Ascending aorta (tissue), 2 donors: ENCODE data around the gene CAND2. TPM values are rescaled to one million over a fixed set of nuclear protein-coding genes. Genes with fewer than 3 reads are reported as not detected.
"Not testable (repeated sequence)": the region's sequence is repeated elsewhere in the genome, so short reads cannot be mapped to it uniquely, and the experiment has no call there.

Source experiments
- DNase-seq, 2 donors: peaks; one replicate each; pipeline ENCODE4 v3.0.0-alpha.2; 2019; ENCODE audit warnings: low spot score in 2 of 2
- H3K27ac ChIP-seq, 2 donors: fragments of 200-600 bp; sonication (generic); one replicate each; pipeline ENCODE4 v1.5.1; 2016 to 2017; ENCODE audit warnings: mild to moderate bottlenecking in 1 of 2
- H3K27me3 ChIP-seq: fragments of 200-600 bp; sonication (generic); one replicate; pipeline ENCODE4 v1.5.1; 2017
- H3K36me3 ChIP-seq, 2 donors: fragments of 200-600 bp; sonication (generic); one replicate each; pipeline ENCODE4 v1.5.1; 2016
- H3K4me1 ChIP-seq, 2 donors: fragments of 200-600 bp; sonication (generic); one replicate each; pipeline ENCODE4 v1.5.1; 2016 to 2017; ENCODE audit warnings: mild to moderate bottlenecking in 1 of 2
- H3K4me3 ChIP-seq, 2 donors: fragments of 200-600 bp; sonication (generic); one replicate each; pipeline ENCODE4 v1.5.1; 2016 to 2017; ENCODE audit warnings: mild to moderate bottlenecking in 1 of 2
- H3K9me3 ChIP-seq, 2 donors: fragments of 200-600 bp; sonication (generic); one replicate each; pipeline ENCODE4 v1.5.1; 2016
- CTCF ChIP-seq, 3 experiments: fragments of 200-600 bp in 2 of 3; fragments of 450-650 bp in 1 of 3; sonication (generic) in 2 of 3; IDR thresholded peaks; one replicate each; pipeline ENCODE4 v1.5.1; 2016 to 2019; ENCODE audit warnings: antibody characterized with exemption in 3 of 3, mild to moderate bottlenecking in 1 of 3, moderate library complexity in 1 of 3
- intact Hi-C: fragments of 100-400 bp; cut with DNase I; formaldehyde crosslinking; loops from one replicate; pipeline ENCODE4 v1.15.1; 2023
- total RNA-seq: library from RNA; depleted of rRNA; stranded (reverse); fragments of >200 nt; gene quantifications from one replicate; pipeline ENCODE4 v1.1.0, GENCODE V29; 2016

The CAND2 gene
- total RNA-seq, 1 donor from 2014 or later: 14.4 TPM

GRCh38 chr3:12877040-12877439 lies 80.6 kb downstream of the CAND2 start:
- Histone ChIP-seq H3K4me3 (no peak overlapping the region), H3K4me1 (peaks cover 0 to 5% of the 10 kb centered on the region in 2 donors), H3K36me3 (no peaks in the 10 kb centered on the region), H3K9me3 (no peaks in the 10 kb centered on the region), H3K27me3 (no peaks in the 10 kb centered on the region), H3K27ac (no peak overlapping the region)
- intact Hi-C loops: no loop called here
- TF ChIP-seq CTCF (IDR thresholded peaks at IDR 0.05): no peak
- DNase-seq: no peak

- Histone ChIP-seq H3K4me3 (no peak overlapping the region), H3K9me3 (no peaks in the 10 kb centered on the region), H3K4me1 (peaks cover 0 to 5% of the 10 kb centered on the region in 2 donors), H3K27ac (no peak overlapping the region), H3K27me3 (no peaks in the 10 kb centered on the region), H3K36me3 (no peaks in the 10 kb centered on the region)
- intact Hi-C loops: no loop called here
- TF ChIP-seq CTCF (IDR thresholded peaks at IDR 0.05): no peak
- DNase-seq: no peak
Measured at GRCh38 chr3:12878141-12878574, 81.7 kb downstream of the CAND2 start.

- H3K4me3 ChIP-seq, H3K27me3 ChIP-seq, H3K9me3 ChIP-seq, H3K4me1 ChIP-seq, H3K36me3 ChIP-seq, DNase-seq, H3K27ac ChIP-seq, intact Hi-C loops: not testable (repeated sequence)
Measured at GRCh38 chr3:12878758-12879157, 82.3 kb downstream of the CAND2 start.

- H3K36me3 ChIP-seq: no peaks in the 10 kb centered on the region
- no peaks in the 10 kb centered on the region for H3K9me3 ChIP-seq
- no peak overlapping the region for H3K27ac ChIP-seq
- intact Hi-C loops: no loop called here
- H3K4me3 ChIP-seq: no peak overlapping the region
- H3K27me3 ChIP-seq: no peaks in the 10 kb centered on the region
- peaks cover 3 to 10% of the 10 kb centered on the region in 2 donors for H3K4me1 ChIP-seq
- TF ChIP-seq CTCF (IDR thresholded peaks at IDR 0.05): no peak
- no peak for DNase-seq
Measured at GRCh38 chr3:12879191-12879815, 82.8 kb downstream of the CAND2 start.

GRCh38 chr3:12881858-12882257 lies 85.4 kb downstream of the CAND2 start:
- DNase-seq, intact Hi-C loops, H3K4me1 ChIP-seq, H3K27ac ChIP-seq, H3K27me3 ChIP-seq, H3K9me3 ChIP-seq, H3K4me3 ChIP-seq, H3K36me3 ChIP-seq: not testable (repeated sequence)

- no peak overlapping the region for H3K27ac ChIP-seq
- intact Hi-C loops: no loop called here
Measured at GRCh38 chr3:12882336-12883310, 86.1 kb downstream of the CAND2 start.

More at GRCh38 chr3:12882336-12883310, 86.1 kb downstream of the CAND2 start:
- H3K27me3 ChIP-seq: no peaks in the 10 kb centered on the region
- no peaks in the 10 kb centered on the region for H3K36me3 ChIP-seq
- no peak for TF ChIP-seq CTCF (IDR thresholded peaks at IDR 0.05)
- H3K4me1 ChIP-seq: peaks cover 3 to 7% of the 10 kb centered on the region in 2 donors
- DNase-seq: no peak
- no peak overlapping the region for H3K4me3 ChIP-seq
- H3K9me3 ChIP-seq: no peaks in the 10 kb centered on the region
